GM21825 (cell line): ENCODE results near the gene LMCD1.

ENCODE experiments used
- ATAC-seq: cut with Tn5 transposase; IDR thresholded peaks from one replicate; pipeline ENCODE4 v1.9.1; 2021; ENCODE audit warnings: mild to moderate bottlenecking, moderate library complexity; ENCODE audit not compliant: unreplicated experiment

LMCD1 gene

GRCh38 chr3:8482960-8483665 is 18.5 kb upstream of the LMCD1 start:
- ATAC-seq: no peak

- ATAC-seq: no peak
Measured at GRCh38 chr3:8484409-8485140, 17.0 kb upstream of the LMCD1 start.

- no peak for ATAC-seq
Measured at GRCh38 chr3:8485141-8485870, 16.3 kb upstream of the LMCD1 start.

- ATAC-seq: no peak
Measured at GRCh38 chr3:8485943-8486342, 15.7 kb upstream of the LMCD1 start.

GRCh38 chr3:8486434-8486833 is 15.2 kb upstream of the LMCD1 start:
- no peak for ATAC-seq

- no peak for ATAC-seq
Measured at GRCh38 chr3:8486936-8487335, 14.7 kb upstream of the LMCD1 start.

GRCh38 chr3:8488411-8488810 is 13.2 kb upstream of the LMCD1 start:
- no peak for ATAC-seq

GRCh38 chr3:8488877-8489276 is 12.7 kb upstream of the LMCD1 start:
- no peak for ATAC-seq

GRCh38 chr3:8489278-8489792 is 12.3 kb upstream of the LMCD1 start:
- ATAC-seq: no peak

- no peak for ATAC-seq
Measured at GRCh38 chr3:8490079-8490552, 11.5 kb upstream of the LMCD1 start.

GRCh38 chr3:8491271-8492144 is 10.1 kb upstream of the LMCD1 start:
- ATAC-seq: no peak

GRCh38 chr3:8492744-8493511 is 8.7 kb upstream of the LMCD1 start:
- no peak for ATAC-seq

- ATAC-seq: no peak
Measured at GRCh38 chr3:8493744-8494143, 7.9 kb upstream of the LMCD1 start.

- ATAC-seq: no peak
Measured at GRCh38 chr3:8494327-8494726, 7.3 kb upstream of the LMCD1 start.

GRCh38 chr3:8497582-8497981 is 4.0 kb upstream of the LMCD1 start:
- no peak for ATAC-seq

- no peak for ATAC-seq
Measured at GRCh38 chr3:8499181-8499611, 2.4 kb upstream of the LMCD1 start.

- no peak for ATAC-seq
Measured at GRCh38 chr3:8500319-8500988, 1.2 kb upstream of the LMCD1 start.

- no peak for ATAC-seq
Measured at GRCh38 chr3:8500989-8501370, 643 bp upstream of the LMCD1 start.

GRCh38 chr3:8503461-8503860 is 1.8 kb downstream of the LMCD1 start:
- ATAC-seq: no peak
